NCI-H2081 (cell line): ENCODE measurements around the gene CHST11.

Source experiments
- DNase-seq, 2 experiments: peaks; one replicate each; lab custom pipeline; 2025; lab: John Stamatoyannopoulos, UW

CHST11 gene

GRCh38 chr12:104433061-104433460 is 23.7 kb upstream of the CHST11 start:
- no peak for DNase-seq

- no peak for DNase-seq
Observed at GRCh38 chr12:104434129-104434528, 22.6 kb upstream of the CHST11 start.

DNA sequence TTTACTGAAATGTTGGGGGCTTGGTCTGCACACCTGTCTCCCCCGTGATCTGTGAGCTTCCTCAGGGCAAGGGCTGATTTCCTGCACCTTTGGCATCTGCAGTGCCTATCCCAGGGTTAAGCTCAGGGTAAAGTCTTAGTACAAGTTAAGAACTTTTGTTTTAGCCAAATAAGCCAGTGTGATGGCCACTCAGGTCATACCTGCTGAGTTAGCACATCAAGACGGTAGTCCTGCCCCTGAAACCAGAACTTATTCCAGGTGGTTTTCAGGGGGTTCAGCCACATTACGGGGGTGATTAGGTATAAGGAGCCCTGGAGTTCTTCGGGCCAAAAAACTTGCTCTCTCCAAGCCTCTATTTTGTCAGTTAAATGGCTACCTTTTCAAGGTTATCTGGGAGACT is 21.6 kb upstream of the CHST11 start:
- DNase-seq, result no peak

- DNase-seq, result no peak
Observed at GRCh38 chr12:104435765-104436164, 21.0 kb upstream of the CHST11 start.

GRCh38 chr12:104436790-104437189 is 20.0 kb upstream of the CHST11 start:
- no peak for DNase-seq

DNA sequence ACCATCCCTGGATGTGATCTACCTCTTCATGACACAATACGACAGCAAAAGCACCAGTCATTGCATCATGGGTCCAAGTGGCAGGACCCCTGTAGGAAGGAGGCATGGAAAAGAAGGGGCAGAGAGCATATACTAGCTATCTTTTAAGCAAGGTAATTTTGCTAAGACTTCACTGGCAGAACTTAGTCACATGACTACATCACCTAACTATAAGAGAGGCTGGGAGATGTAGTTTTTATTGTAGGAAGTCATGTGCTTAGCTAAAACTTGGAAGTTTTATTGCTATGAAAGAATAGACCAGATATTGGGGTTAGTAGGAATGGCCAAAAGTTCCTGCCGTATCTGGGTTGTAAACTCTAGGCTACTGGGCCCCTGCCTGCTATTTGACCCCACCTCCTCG is 18.6 kb upstream of the CHST11 start:
- no peak for DNase-seq

DNA sequence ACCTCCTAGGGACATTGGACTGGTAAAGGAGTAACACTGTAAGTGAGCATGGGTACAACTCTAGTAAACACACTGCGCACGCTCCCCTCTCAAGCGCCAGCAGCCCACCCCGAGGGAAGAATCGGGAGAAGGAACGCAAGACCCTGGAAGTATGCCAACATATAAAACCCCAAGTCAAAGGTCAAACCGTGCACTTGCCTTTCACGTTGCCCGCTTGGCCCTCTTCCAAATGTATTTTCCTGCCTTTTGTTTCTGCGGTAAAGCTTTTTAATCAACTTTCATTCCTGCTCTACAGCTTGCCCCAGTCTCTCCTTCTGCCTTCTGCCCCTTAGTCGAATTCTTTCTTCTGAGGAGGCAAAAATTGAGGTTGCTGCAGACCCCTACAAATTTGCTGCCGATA is 17.6 kb upstream of the CHST11 start:
- no peak for DNase-seq

- no peak for DNase-seq
Observed at GRCh38 chr12:104443008-104443407, 13.7 kb upstream of the CHST11 start.

DNA sequence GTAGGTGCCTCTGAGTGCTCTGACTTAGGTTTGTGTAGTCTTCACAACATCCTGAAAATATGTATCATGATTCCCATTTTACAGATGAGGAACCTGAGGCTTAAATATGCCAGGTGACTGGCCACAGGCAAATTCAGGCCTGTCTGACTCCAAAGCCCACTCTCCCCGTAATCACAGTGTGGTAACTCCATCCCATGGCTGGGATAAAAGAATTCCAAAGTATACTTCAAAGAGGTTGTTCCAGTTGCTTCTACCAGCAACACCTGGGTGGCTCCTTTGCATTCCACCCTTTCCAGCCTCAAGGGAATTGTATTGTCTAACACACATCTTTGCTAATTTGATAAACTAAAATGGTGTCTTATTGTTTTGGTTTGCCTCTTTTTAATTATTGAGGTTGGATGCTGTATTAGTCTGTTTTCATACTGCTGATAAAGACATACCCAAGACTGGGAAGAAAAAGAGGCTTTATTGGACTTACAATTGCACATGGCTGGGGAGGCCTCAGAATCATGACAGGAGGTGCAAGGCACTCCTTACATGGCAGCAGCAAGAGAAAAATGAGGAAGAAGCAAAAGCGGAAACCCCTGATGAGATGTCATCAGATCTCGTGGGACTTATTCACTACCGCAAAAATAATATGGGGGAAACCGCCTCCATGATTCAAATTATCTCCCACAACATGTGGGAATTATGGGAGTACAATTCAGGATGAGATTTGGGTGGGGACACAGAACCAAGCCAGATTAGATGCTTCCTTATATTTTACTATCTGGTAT is 9.9 kb upstream of the CHST11 start:
- no peak for DNase-seq

DNA sequence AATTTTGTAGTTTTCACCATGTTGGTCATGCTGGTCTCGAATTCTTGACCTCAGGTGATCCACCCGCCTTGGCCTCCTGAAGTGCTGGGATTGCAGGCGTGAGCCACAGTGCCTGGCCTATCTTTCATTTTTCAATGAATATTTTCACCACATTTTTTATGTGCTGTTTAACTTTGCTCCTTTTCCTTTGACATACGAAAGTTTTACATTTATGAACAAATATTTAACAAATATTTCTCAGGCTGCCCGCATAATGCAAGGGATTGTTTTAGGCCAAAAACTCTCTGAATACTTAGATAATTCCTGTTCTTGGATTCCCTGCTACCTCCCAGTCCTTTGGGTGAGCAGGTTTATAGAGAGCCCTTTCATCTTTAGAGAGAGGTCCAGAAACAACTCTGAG is 8.7 kb upstream of the CHST11 start:
- no peak for DNase-seq

DNA sequence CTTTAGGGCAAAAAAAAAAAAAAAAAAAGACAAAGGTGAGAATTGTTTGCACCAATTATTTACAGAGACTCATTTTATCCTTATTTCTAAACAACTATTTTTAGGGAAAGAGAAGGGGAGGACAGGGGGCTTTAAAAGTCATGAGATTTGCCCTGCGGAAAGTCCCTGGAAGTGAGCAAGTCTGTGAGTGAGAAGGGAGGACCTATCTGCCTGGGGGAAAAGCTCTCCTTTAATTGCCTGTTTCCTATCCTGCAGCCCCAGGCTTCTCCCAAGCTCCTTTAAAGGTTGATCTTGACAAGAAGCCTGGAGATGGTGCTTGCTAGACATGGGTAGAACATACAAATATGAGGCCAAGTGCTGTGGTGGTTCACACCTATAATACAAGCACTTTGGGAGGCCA is 8.3 kb upstream of the CHST11 start:
- DNase-seq, result no peak

GRCh38 chr12:104450700-104451099 is 6.0 kb upstream of the CHST11 start:
- no peak for DNase-seq

DNA sequence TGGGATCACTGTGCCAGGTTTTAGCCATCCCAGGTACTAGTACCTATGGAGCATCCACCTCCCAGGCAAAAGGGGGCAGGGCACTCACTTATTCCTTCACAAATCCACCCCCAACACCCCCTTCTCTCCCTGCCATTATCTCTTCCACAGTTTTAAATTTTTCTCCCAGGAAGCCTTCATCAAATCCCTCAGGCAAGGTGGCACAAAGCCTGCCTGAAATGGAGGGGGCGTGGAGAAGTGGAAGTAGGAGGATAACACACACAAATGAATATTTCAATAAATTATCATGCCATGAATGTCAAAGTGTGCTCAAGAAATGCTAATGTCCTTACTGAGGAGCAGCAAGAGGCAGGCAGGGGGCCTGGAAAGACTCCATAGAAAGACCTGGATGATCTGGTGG is 4.7 kb upstream of the CHST11 start:
- DNase-seq, result no peak

DNA sequence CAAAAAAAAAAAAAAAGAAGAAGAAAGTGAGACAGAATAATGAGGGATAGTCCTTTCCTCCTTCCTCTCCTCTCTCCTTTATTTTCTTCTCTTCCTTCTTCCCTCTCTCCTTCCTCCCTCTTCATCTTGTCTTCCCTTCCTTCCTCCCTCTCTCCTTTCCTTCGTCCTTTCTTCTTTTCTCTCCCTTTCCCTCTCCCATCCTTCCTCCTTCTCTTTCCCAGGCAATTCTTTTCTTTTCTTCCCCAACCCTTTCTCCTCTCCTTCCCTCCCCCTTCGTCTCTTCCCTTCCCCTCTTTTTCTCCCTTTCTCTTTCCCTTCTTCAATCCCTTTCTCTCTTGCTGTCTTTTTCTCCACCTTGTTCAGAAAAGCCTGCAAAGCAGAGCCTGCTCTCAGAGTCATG is 3.6 kb upstream of the CHST11 start:
- DNase-seq, result no peak

GRCh38 chr12:104454997-104455396 is 1.8 kb upstream of the CHST11 start:
- DNase-seq, result no peak

GRCh38 chr12:104455578-104456416 is 951 bp upstream of the CHST11 start:
- DNase-seq, result no peak

- DNase-seq, result peak; percentile 40 to 62
Observed at GRCh38 chr12:104456950-104457745, 400 bp downstream of the CHST11 start.

DNA sequence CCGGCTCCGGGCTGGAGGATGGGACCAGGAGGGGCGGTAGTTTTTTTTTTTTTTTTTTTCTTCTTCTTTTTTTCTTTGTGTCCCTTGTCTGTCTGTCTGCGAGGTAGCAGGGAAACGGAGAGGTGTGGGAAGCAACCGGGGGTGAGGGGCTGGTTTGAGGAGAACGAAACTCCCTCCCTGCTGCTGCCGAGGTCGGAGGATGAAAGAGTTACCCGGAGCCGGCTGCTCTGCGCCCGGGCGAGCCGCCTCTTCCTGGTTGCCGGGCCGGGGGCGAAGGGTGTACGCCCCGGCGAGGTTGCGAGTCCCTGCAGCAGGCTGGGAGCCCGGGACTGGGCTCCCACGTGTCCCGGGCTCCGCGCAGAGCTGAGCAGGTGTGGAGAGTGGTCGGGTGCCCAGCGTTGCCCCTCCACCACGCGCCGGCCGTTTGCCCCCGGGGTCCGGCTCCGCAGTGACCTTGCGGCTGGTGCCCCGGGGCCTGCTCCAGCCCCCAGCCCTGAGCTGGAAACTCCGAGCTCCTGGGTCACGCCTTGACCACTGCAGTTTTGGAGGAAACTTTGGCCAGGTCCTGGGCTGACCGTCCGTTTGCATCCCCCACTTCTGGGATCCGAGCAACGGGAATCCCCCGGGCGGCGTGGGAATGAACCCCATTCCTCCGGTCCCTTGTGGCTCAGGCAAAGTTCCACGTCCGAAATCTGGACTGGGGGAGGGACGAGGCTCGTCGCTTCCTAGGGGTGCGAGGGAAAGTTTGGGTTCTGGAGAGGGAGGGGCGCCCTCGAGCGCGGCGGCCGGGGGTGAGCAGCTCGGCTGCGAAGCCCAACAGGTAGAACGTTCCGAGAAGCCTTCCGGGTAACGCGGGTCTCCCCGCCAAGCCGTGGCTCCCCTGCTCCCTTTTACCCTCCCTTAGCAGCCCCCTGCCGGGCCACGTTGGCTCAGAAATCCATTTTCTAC is 1.3 kb downstream of the CHST11 start:
- DNase-seq, result no peak

DNA sequence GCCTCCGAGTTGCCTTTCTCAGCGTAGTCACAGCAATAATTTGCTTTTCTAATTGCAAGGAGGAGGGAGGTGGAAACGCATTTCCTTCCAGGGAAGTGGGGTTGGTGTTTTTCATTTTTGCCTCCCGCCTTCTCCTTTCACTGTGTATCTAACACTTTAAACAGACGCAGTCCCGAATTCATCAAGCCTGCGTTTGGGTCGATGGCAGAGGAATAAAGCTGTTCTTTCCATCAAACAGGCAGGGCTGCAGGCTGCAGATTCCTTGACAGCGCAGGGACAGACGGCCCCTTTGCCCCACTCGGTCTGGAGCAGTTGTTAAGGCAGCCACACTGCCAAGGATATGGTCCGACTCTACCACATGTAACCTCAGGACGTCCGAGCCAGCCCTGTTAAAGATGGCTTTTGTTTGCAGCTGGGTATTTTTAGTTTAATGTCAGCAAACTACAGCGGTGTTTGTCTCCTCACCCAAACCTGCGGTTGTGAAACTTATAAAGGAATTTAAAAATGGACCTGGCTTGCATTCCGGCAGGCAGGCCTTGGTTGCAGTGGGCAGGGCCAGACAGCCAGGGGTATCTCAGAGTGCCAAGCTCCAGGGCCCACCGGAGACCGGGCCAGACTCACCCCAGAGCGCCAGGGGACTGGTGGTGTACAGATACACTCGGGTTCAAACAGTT is 2.1 kb downstream of the CHST11 start:
- DNase-seq, result no peak

DNA sequence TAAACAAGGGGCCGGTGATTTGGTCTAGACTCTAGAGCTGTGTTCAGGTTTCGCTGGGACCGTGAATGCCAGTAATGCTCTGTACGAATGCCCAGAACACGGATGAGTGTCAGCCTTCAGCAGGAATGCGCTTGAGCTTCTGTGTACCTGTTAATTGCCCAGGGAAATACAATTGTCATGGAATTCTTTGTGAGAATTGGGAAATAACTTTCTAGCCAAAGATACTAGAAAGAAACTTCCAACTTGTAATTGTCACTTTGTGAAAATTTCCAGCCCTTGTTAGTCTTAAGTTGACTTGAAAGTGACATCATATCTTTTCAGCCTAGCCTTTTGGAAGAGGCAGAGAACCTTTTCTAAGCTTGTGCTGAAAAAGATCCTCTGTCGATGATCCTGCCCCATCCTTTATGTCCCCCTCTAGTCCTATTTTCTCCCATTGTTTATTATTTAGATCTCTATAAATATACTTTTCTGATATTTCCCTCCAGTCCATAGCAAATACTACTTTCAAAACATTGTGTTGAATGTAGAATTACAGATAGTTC is 2.7 kb downstream of the CHST11 start:
- no peak for DNase-seq
